Fibroblast of the aortic adventitia (primary cell): ENCODE data around the gene SH3RF3. TPM values are rescaled to one million over a fixed set of nuclear protein-coding genes. Genes with fewer than 3 reads are reported as not detected.

Experiments
- DNase-seq: peaks from one replicate; pipeline ENCODE4 v3.0.0-alpha.2; 2010; ENCODE audit warnings: low read depth
- H3K4me3 ChIP-seq: 2 replicates; pipeline ENCODE4 v1.5.1; 2011; ENCODE audit warnings: low read depth, mild to moderate bottlenecking, control low read depth, low read length, moderate library complexity
- CTCF ChIP-seq: IDR thresholded peaks from 2 replicates; pipeline ENCODE4 v1.5.1; 2011; ENCODE audit warnings: mild to moderate bottlenecking, low read length, control low read depth, inconsistent platforms; ENCODE audit not compliant: insufficient read depth
- total RNA-seq: library from RNA; depleted of rRNA; stranded (reverse); fragments of >200 nt; gene quantifications from 2 replicates; pipeline ENCODE4 v1.2.3, GENCODE V29; 2012; ENCODE audit warnings: low replicate concordance

The SH3RF3 gene
- total RNA-seq, 1 donor: 8.4 TPM

GRCh38 chr2:109434351-109434750, 305.3 kb downstream of the SH3RF3 start:
- no peak for TF ChIP-seq CTCF
- DNase-seq: no peak
- no peak overlapping the region for H3K4me3 ChIP-seq

GRCh38 chr2:109435066-109435690, 306.2 kb downstream of the SH3RF3 start:
- no peak overlapping the region for H3K4me3 ChIP-seq
- no peak for DNase-seq
- TF ChIP-seq CTCF: no peak

GRCh38 chr2:109435901-109436598, 307.0 kb downstream of the SH3RF3 start:
- TF ChIP-seq CTCF: no peak
- DNase-seq: no peak

GRCh38 chr2:109436610-109437225, 307.7 kb downstream of the SH3RF3 start:
- no peak for DNase-seq
- no peak overlapping the region for H3K4me3 ChIP-seq
- TF ChIP-seq CTCF: no peak

More at GRCh38 chr2:109435901-109436598, 307.0 kb downstream of the SH3RF3 start:
- H3K4me3 ChIP-seq: no peak overlapping the region

GRCh38 chr2:109437325-109438090, 308.5 kb downstream of the SH3RF3 start:
- TF ChIP-seq CTCF: no peak
- no peak for DNase-seq
- no peak overlapping the region for H3K4me3 ChIP-seq

- H3K4me3 ChIP-seq: no peak overlapping the region
- no peak for DNase-seq
- TF ChIP-seq CTCF: no peak
Measured at GRCh38 chr2:109438146-109438545, 309.1 kb downstream of the SH3RF3 start.
